A204.1 (cell line): ENCODE data around the gene TMEM150B.

Experiments used
- FAIRE-seq: peaks from 2 replicates; lab custom pipeline; 2012; peaks lifted over from hg19 to GRCh38; lab: Jason Lieb, UNC

TMEM150B gene, protein sequence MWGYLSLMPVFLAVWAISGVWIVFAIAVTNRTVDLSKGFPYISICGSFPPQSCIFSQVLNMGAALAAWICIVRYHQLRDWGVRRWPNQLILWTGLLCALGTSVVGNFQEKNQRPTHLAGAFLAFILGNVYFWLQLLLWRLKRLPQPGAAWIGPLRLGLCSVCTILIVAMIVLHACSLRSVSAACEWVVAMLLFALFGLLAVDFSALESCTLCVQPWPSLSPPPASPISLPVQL

DNA sequence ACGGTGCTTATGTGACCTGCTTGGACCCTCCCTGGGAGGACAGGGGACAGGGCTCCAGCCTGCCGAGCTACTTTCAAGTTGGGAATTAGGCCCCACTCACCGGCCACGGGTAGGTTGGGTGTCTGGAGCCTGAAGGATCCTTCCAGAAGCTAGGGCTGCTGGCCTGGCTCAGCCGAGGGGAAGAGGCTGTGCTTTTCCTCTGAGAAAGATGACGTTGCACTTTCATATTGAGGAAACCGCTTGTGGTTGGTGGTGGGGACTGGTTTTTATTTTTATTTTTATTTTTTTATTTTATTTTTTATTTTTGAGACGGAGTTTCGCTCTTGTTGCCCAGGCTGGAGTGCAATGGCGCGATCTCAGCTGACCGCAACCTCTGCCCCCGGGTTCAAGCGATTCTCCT is at the start of gene TMEM150B:
Gene TMEM150B (minus strand): TSS at position 170 of the 400 bp plus-strand sequence. CDS start 4,305 bp downstream, outside the sequence.
- no peak for FAIRE-seq

DNA sequence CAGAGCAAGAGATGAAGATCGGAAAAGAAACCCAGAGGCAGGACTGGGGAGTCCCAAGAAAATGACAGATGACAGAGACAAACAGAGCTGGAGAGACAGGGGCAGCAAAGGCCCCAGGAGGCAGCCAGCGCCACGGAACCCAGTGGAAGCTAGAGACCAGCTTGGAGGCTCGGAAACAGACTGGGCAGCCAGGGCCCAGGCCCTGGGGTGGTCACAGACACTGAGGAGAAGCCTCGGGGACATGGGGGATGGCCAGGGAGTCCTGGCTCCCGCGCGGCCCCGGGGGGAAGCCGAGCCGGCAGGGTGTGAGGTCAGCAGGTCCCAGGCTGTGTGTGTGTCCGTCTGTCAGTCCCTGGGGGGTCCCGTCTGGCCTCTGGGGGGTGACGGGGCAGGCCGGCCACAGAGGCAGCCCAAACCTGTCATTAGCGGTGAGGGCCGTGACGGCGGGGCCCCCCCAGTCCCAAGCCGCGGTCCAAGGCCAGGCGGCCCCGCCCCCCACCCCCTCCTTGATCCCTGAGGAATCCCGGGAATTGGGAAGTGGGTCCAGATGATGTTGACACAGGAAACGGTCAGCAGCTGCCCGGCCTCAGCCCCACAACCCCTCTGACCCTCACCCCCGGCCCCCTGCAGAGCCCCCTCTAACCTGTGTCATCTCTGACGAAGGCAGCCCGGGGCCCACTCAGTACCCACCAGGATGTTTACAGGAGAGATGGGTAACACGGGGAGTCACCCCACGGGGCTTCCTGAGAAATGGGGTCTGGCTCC is 49.0 kb upstream of the TMEM150B start:
- FAIRE-seq, result no peak

DNA sequence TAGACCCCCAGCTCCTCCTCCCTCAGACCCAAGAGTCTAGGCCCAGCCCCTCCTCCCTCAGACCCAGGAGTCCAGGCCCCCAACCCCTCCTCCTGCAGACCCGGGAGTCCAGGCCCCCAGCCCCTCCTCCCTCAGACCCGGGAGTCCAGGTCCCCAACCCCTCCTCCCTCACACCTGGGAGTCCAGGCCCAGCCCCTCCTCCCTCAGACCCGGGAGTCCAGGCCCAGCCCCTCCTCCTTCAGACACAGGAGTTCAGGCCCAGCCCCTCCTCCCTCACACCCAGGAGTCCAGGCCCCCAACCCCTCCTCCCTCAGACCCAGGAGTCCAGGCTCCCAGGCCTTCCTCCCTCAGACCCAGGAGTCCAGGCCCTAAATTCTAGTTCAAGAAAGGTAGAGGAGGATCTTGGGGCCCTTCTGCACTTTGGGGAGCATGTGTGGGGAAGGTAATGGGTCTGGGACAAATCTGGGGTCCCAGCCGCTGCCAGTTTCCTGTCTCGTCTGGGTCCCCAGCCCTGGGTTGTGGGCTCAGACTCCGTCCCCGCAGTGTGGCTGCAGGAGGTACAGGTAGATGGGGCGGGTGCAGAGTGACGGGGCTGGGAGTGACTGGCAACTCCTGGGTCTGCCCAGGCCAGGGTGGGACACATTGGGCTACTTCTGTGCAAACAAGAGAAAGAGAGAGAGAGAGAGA is 48.3 kb upstream of the TMEM150B start:
- FAIRE-seq, result no peak

GRCh38 chr19:55372316-55373081 is 47.4 kb upstream of the TMEM150B start:
- FAIRE-seq, result no peak

DNA sequence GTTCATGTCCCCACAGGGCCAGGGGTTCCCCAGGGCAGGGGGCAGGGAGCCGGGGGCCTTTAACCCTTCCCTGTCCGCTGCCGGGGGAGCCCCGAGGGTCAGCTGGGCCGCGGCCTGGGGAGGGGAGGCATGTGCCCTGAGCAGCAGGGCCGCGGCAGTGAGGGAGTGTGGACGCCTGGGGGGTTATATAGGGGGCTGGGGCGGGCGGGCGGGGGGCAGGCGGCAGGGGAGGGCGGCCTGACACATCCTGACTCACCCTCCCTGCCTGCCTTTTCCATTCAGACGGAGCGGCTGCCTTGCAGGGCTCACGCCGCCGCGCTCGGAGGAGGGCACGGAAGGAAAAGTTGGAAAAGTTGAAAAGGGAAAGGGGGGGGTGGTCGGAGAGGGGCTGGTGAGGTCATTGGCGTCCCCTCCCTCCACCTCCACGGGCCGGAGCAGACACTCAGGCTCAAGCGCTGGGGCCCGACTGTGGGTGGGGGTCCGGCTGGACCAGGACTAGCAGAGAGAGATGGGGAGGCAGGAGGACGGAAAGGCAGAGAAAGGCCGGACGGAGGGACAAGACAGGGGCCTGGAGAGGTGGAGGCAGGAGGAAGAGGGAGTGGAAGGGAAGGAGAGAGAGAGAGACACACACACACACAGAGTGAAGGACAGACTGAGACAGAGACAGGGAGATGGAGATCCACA is 45.3 kb upstream of the TMEM150B start, which contains the start of gene IL11:
Gene IL11 (minus strand): TSS at position 159 of the 684 bp plus-strand sequence. CDS start 153 bp downstream, at position 6.
- no peak for FAIRE-seq

GRCh38 chr19:55369653-55370304 is 44.6 kb upstream of the TMEM150B start:
- FAIRE-seq, result no peak

DNA sequence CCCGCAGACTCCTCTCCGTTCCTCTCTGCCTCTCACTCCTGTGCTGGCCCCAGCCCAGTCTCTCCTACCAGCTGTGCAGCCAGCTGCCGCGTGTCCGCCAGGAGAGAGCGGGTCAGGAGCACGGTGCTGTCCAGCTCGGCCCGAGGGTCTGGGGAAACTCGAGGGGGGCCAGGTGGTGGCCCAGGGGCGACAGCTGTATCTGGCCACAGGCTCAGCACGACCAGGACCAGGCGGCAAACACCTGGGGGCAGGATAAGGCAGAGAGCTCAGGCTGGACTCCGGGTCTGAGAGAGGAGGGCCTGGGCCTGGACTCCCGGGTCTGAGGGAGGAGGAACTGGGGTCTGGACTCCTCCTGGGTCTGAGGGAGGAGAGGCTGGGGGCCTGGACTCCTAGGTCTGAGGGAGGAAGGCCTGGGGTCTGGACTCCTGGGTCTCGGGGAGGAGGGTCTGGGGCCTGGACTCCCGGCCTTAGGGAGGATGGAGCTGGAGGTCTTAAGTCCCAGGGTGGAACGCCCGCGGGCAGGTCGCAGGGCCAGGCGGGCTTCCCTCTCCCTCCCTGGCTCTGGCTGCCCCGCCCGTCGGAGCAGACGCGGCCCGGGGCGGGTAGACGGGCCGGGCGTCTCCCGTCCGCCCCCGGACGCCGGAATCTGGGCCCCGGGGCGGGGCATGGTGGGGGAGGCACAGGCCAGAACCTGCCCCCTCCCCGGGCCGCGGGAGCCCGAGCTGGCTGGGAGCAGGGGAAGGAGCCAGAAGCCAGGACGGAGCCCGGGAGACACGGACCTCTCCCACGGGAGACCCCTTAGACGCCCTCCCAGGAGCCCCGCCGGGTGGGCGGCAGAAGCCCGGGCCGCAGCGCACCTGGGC is 43.8 kb upstream of the TMEM150B start:
- FAIRE-seq, result no peak

GRCh38 chr19:55368106-55368505 is 43.0 kb upstream of the TMEM150B start:
- no peak for FAIRE-seq

DNA sequence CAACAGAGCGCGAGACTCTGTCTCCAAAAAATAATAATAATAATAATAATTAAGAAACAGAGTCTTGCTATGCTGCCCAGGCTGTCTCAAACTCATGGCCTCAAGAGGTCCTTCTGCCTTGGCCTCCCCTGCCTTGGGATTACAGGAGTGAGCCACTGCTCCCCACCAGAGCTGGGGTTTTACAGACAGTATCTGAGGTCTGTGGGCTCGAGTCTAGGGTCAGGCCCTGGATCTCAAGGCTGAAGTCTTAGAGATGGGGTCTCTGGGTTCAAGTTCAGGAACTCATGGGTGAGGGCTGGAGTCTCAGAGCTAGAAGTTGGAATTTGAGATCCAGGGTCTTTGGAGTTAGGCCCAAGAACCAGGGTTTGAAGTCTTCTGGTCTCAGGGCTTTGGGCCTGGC is 41.6 kb upstream of the TMEM150B start:
- FAIRE-seq, result no peak

DNA sequence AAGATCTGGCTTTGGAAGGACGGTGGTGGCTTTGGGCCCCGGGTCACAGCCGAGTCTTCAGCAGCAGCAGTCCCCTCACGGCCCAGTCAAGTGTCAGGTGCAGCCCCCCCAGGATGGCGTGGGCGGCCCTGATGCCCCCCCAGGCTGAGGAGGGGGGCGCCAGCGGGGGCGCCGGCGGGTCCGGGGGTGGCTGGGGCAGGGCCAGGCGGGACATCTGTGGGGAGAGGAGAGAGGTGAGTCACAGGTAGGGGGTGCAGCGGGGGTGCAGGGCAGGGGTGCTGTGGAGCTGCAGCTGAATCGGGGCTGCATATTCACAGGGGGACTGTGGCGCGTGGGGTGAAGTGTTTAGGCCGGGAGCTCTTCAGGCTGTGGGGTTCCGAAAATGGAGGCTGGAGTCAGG is 40.8 kb upstream of the TMEM150B start:
- no peak for FAIRE-seq

GRCh38 chr19:55365245-55365644 is 40.1 kb upstream of the TMEM150B start:
- FAIRE-seq, result no peak

GRCh38 chr19:55362990-55363716 is 38.0 kb upstream of the TMEM150B start, which contains the start of gene GARIN5B:
Gene GARIN5B (minus strand): TSS chr19:55363260. CDS start chr19:55363066, 194 bp downstream.
- no peak for FAIRE-seq

DNA sequence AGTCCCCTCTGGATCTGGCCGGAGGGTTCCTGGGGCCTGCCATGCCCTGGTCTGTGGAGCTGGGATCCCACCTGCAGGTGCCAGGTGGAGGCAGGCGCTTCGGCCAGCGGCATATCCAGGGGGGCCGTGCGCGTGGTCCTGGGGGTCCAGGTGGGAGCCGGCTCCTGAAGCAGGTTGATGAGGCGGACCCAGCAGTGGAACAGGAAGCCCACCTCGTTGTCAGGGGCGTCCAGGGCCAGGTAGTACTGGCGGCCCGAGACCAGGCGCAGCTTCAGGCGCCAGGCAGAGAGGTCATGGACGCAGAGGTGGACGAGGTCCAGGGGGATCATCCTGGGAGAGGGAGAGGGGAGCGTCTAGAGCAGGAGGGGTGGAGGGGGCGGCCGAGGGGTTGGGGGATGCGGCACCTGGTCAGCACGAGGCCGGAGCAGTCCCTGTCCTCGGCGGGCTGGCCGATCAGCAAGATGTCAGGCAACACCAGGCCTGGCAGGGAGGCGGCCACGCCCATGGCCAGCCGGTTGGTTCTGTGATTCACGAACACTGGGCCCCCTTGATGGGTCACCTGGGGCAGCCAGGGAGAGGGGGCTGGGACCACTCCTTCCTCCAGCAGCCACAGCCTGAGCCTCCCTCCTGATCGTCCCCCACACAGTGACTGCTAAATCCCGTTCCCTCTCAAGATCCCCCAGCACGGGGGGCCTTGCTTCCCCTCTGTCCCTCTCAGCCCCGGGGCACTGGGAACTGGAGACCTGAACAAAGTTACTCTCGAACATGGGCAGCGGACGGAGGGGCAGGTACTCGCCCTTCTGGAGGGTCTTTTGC is 37.2 kb upstream of the TMEM150B start:
- no peak for FAIRE-seq

DNA sequence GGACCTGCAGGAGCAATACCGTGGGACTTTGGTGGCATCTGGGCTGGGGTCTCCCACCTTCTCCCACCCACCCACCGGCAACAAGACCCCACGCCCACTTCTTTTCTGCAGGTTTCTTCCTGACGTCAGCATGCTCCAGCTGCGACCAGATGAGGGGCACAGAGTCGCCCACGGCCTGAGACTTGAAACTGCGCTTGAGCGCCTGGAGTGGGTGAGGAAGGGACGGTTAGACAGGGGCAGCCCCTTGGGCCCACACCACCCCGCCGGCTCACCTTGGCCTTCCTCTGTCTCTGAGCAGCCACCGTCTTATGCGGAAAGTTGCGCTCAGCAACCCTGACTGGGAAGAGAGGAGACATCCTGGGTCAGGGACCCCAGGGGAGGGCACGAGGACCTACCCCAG is 35.8 kb upstream of the TMEM150B start:
- FAIRE-seq, result no peak

- no peak for FAIRE-seq
Measured at GRCh38 chr19:55358943-55359908, 34.1 kb upstream of the TMEM150B start.

GRCh38 chr19:55358493-55358892 is 33.4 kb upstream of the TMEM150B start:
- FAIRE-seq, result no peak

GRCh38 chr19:55355213-55355821 is 30.2 kb upstream of the TMEM150B start:
- no peak for FAIRE-seq
